GM23338 (cell line): ENCODE results near the gene SIGLEC12. TPM values are rescaled to one million over a fixed set of nuclear protein-coding genes. Genes with fewer than 3 reads are reported as not detected.

Experiments used
- ATAC-seq: fragments of 200-7000 bp; cut with Tn5 transposase; 3 replicates; pipeline ENCODE4 v1.9.1; 2020
- DNase-seq: peaks from one replicate; pipeline ENCODE4 v3.0.0-alpha.2; 2015; ENCODE audit warnings: low spot score
- H2AFZ ChIP-seq: fragments of 200-600 bp; sonication (generic); 2 replicates; pipeline ENCODE4 v1.8.0; 2016; ENCODE audit warnings: antibody characterized with exemption, mild to moderate bottlenecking, moderate library complexity
- H3F3A ChIP-seq: fragments of 200-600 bp; sonication (generic); replicated peaks from 2 replicates; pipeline ENCODE4 v1.8.0; 2017; ENCODE audit warnings: antibody characterized with exemption, mixed run types, low read depth
- H3K27ac ChIP-seq: fragments of 200-600 bp; sonication (generic); 2 replicates; pipeline ENCODE4 v1.6.1; 2016; ENCODE audit warnings: low read depth
- H3K27me3 ChIP-seq: fragments of 200-600 bp; sonication (generic); 2 replicates; pipeline ENCODE4 v1.8.0; 2016; ENCODE audit warnings: mild to moderate bottlenecking, mixed run types, moderate library complexity; ENCODE audit not compliant: insufficient read depth
- H3K36me3 ChIP-seq: fragments of 200-600 bp; sonication (generic); 2 replicates; pipeline ENCODE4 v1.8.0; 2016; ENCODE audit warnings: mild to moderate bottlenecking; ENCODE audit not compliant: insufficient read depth
- H3K4me1 ChIP-seq: fragments of 200-600 bp; sonication (generic); 2 replicates; pipeline ENCODE4 v1.8.0; 2016; ENCODE audit warnings: mild to moderate bottlenecking, moderate library complexity; ENCODE audit not compliant: insufficient read depth
- H3K4me2 ChIP-seq: fragments of 200-600 bp; sonication (generic); 2 replicates; pipeline ENCODE4 v1.7.1; 2017; ENCODE audit warnings: mixed run types
- H3K4me3 ChIP-seq: fragments of 200-600 bp; sonication (generic); 2 replicates; pipeline ENCODE4 v1.6.1; 2016; ENCODE audit warnings: mixed run types
- H3K79me2 ChIP-seq: fragments of 200-600 bp; sonication (generic); replicated peaks from 2 replicates; pipeline ENCODE4 v1.8.0; 2017; ENCODE audit warnings: mild to moderate bottlenecking; ENCODE audit not compliant: insufficient read depth
- H3K9me2 ChIP-seq: fragments of 200-600 bp; sonication (generic); 2 replicates; pipeline ENCODE4 v1.8.0; 2017; ENCODE audit not compliant: insufficient read depth
- H4K20me1 ChIP-seq: fragments of 200-600 bp; sonication (generic); replicated peaks from 2 replicates; pipeline ENCODE4 v1.8.0; 2017; ENCODE audit warnings: mild to moderate bottlenecking; ENCODE audit not compliant: insufficient read depth
- H3K27ac Mint-ChIP-seq: 2 replicates; pipeline ENCODE4 v1.8.0; 2020; ENCODE audit warnings: inconsistent platforms, mild to moderate bottlenecking, moderate library complexity, mixed read lengths
- H3K27me3 Mint-ChIP-seq: 3 replicates; pipeline ENCODE4 v1.8.0; 2022; ENCODE audit warnings: low read depth, mild to moderate bottlenecking, moderate library complexity, mixed read lengths, inconsistent platforms; ENCODE audit not compliant: insufficient read depth, poor library complexity
- H3K36me3 Mint-ChIP-seq: 3 replicates; pipeline ENCODE4 v1.8.0; 2021; ENCODE audit warnings: low read depth, mild to moderate bottlenecking, inconsistent platforms, moderate library complexity, mixed read lengths
- H3K4me1 Mint-ChIP-seq: 3 replicates; pipeline ENCODE4 v1.8.0; 2020; ENCODE audit warnings: mild to moderate bottlenecking, inconsistent platforms, mixed read lengths
- H3K4me3 Mint-ChIP-seq: 3 replicates; pipeline ENCODE4 v1.8.0; 2021; ENCODE audit warnings: moderate library complexity, mild to moderate bottlenecking, inconsistent platforms, mixed read lengths
- H3K9me3 Mint-ChIP-seq: 3 replicates; pipeline ENCODE4 v1.8.0; 2020; ENCODE audit warnings: moderate library complexity, mild to moderate bottlenecking, inconsistent platforms, mixed read lengths
- CREB1 ChIP-seq: fragments of 250-450 bp; sonication (Bioruptor Pico); IDR thresholded peaks from 2 replicates; pipeline ENCODE4 v1.5.0; 2020; ENCODE audit warnings: low read depth, mild to moderate bottlenecking, moderate library complexity
- EZH2 ChIP-seq: fragments of 200-600 bp; sonication (generic); IDR thresholded peaks from one replicate; pipeline ENCODE4 v1.8.0; 2017; ENCODE audit warnings: antibody characterized with exemption, mild to moderate bottlenecking, low read depth; ENCODE audit not compliant: unreplicated experiment
- EZH2phosphoT487 ChIP-seq: fragments of 200-600 bp; sonication (generic); IDR thresholded peaks from one replicate; pipeline ENCODE4 v1.8.1; 2018; ENCODE audit warnings: antibody characterized with exemption; ENCODE audit not compliant: unreplicated experiment
- JUNB ChIP-seq: IDR thresholded peaks from one replicate; pipeline ENCODE4 v1.6.1; 2016; ENCODE audit warnings: antibody characterized with exemption; ENCODE audit not compliant: unreplicated experiment
- NANOG ChIP-seq: IDR thresholded peaks from 2 replicates; pipeline ENCODE4 v1.6.1; 2016; ENCODE audit warnings: antibody characterized with exemption, borderline replicate concordance
- POLR2AphosphoS5 ChIP-seq: IDR thresholded peaks from 2 replicates; pipeline ENCODE4 v1.6.1; 2016; ENCODE audit warnings: antibody characterized with exemption, low read depth
- REST ChIP-seq: IDR thresholded peaks from one replicate; pipeline ENCODE4 v1.6.1; 2018; ENCODE audit warnings: antibody characterized with exemption; ENCODE audit not compliant: unreplicated experiment
- STAT1 ChIP-seq: IDR thresholded peaks from one replicate; pipeline ENCODE4 v1.6.1; 2016; ENCODE audit warnings: antibody characterized with exemption; ENCODE audit not compliant: unreplicated experiment
- ZNF114 ChIP-seq: fragments of 250-450 bp; sonication (Bioruptor Pico); IDR thresholded peaks from 2 replicates; pipeline ENCODE4 v1.5.0; 2020; ENCODE audit warnings: mild to moderate bottlenecking, moderate library complexity
- ZNF331 ChIP-seq: fragments of 250-450 bp; sonication (Bioruptor Pico); IDR thresholded peaks from 2 replicates; pipeline ENCODE4 v1.5.0; 2020; ENCODE audit warnings: low read depth, mild to moderate bottlenecking, moderate library complexity
- polyA plus RNA-seq: library from polyadenylated mRNA; unstranded; fragments of >200 nt; fragmentation: Nextera tagmentation; extraction: Ambion mirVana; gene quantifications from 2 replicates; pipeline ENCODE4 v1.2.1, GENCODE V29; 2016
- total RNA-seq: library from RNA; depleted of rRNA; stranded (reverse); fragments of >200 nt; shearing (Covaris generic); gene quantifications from 2 replicates; pipeline ENCODE4 v1.2.3, GENCODE V29; 2014
- TF ChIP-seq, protein P1 (sequence below): fragments of 250-450 bp; sonication (Bioruptor Pico); IDR thresholded peaks from 2 replicates; pipeline ENCODE4 v1.5.0; 2020; ENCODE audit warnings: mild to moderate bottlenecking, moderate library complexity
- TF ChIP-seq, protein P2 (sequence below): IDR thresholded peaks from 2 replicates; pipeline ENCODE4 v1.6.1; 2016; ENCODE audit warnings: antibody characterized with exemption
- TF ChIP-seq, protein P3 (sequence below), 2 experiments: fragments of 200-600 bp in 1 of 2; sonication (generic) in 1 of 2; conservative IDR thresholded peaks; 2 replicates each; pipeline versions ENCODE4 v1.5.1 to v1.6.1; 2016 to 2017; ENCODE audit warnings: antibody characterized with exemption in 2 of 2, low read depth in 2 of 2, mild to moderate bottlenecking in 2 of 2, moderate library complexity in 1 of 2

The SIGLEC12 gene
- total and polyA plus RNA-seq, 2 experiments from 2014 or later = not detected

DNA sequence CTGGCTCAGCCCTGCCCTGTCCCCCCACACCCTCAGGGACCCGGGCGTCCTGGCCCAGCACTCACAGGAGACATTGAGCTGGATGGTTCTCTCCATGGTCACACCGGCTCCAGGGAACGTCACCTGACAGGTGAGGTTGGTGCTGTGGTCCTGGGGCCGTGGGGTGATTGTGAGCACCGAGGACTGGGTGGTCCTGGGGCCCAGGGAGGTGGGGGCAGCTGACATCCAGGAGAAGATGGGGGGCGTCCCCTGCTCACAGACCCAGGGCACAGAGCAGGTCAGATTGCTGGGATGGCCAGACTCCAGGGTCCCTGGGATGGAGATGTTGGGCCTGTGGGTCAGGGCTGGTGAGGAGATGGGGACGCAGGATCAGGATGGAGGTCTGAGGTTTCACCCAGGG, 29.0 kb upstream of the SIGLEC12 start:
- TF ChIP-seq CREB1 (no peak), ZNF331 (CRISPR knock-in tag) (no peak), ZNF114 (CRISPR knock-in tag) (no peak), EZH2 (no peak), REST (no peak), EZH2phosphoT487 (no peak), JUNB (no peak), STAT1 (no peak), POLR2AphosphoS5 (no peak), NANOG (no peak)
- TF ChIP-seq, protein P1, sequence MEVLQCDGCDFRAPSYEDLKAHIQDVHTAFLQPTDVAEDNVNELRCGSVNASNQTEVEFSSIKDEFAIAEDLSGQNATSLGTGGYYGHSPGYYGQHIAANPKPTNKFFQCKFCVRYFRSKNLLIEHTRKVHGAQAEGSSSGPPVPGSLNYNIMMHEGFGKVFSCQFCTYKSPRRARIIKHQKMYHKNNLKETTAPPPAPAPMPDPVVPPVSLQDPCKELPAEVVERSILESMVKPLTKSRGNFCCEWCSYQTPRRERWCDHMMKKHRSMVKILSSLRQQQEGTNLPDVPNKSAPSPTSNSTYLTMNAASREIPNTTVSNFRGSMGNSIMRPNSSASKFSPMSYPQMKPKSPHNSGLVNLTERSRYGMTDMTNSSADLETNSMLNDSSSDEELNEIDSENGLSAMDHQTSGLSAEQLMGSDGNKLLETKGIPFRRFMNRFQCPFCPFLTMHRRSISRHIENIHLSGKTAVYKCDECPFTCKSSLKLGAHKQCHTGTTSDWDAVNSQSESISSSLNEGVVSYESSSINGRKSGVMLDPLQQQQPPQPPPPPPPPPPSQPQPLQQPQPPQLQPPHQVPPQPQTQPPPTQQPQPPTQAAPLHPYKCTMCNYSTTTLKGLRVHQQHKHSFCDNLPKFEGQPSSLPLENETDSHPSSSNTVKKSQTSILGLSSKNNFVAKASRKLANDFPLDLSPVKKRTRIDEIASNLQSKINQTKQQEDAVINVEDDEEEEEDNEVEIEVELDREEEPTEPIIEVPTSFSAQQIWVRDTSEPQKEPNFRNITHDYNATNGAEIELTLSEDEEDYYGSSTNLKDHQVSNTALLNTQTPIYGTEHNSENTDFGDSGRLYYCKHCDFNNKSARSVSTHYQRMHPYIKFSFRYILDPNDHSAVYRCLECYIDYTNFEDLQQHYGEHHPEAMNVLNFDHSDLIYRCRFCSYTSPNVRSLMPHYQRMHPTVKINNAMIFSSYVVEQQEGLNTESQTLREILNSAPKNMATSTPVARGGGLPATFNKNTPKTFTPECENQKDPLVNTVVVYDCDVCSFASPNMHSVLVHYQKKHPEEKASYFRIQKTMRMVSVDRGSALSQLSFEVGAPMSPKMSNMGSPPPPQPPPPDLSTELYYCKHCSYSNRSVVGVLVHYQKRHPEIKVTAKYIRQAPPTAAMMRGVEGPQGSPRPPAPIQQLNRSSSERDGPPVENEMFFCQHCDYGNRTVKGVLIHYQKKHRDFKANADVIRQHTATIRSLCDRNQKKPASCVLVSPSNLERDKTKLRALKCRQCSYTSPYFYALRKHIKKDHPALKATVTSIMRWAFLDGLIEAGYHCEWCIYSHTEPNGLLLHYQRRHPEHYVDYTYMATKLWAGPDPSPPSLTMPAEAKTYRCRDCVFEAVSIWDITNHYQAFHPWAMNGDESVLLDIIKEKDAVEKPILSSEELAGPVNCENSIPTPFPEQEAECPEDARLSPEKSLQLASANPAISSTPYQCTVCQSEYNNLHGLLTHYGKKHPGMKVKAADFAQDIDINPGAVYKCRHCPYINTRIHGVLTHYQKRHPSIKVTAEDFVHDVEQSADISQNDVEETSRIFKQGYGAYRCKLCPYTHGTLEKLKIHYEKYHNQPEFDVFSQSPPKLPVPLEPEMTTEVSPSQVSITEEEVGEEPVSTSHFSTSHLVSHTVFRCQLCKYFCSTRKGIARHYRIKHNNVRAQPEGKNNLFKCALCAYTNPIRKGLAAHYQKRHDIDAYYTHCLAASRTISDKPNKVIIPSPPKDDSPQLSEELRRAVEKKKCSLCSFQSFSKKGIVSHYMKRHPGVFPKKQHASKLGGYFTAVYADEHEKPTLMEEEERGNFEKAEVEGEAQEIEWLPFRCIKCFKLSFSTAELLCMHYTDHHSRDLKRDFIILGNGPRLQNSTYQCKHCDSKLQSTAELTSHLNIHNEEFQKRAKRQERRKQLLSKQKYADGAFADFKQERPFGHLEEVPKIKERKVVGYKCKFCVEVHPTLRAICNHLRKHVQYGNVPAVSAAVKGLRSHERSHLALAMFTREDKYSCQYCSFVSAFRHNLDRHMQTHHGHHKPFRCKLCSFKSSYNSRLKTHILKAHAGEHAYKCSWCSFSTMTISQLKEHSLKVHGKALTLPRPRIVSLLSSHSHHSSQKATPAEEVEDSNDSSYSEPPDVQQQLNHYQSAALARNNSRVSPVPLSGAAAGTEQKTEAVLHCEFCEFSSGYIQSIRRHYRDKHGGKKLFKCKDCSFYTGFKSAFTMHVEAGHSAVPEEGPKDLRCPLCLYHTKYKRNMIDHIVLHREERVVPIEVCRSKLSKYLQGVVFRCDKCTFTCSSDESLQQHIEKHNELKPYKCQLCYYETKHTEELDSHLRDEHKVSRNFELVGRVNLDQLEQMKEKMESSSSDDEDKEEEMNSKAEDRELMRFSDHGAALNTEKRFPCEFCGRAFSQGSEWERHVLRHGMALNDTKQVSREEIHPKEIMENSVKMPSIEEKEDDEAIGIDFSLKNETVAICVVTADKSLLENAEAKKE (CRISPR knock-in tag) = no peak
- TF ChIP-seq, protein P2, sequence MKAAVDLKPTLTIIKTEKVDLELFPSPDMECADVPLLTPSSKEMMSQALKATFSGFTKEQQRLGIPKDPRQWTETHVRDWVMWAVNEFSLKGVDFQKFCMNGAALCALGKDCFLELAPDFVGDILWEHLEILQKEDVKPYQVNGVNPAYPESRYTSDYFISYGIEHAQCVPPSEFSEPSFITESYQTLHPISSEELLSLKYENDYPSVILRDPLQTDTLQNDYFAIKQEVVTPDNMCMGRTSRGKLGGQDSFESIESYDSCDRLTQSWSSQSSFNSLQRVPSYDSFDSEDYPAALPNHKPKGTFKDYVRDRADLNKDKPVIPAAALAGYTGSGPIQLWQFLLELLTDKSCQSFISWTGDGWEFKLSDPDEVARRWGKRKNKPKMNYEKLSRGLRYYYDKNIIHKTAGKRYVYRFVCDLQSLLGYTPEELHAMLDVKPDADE = no peak
- TF ChIP-seq, protein P3, sequence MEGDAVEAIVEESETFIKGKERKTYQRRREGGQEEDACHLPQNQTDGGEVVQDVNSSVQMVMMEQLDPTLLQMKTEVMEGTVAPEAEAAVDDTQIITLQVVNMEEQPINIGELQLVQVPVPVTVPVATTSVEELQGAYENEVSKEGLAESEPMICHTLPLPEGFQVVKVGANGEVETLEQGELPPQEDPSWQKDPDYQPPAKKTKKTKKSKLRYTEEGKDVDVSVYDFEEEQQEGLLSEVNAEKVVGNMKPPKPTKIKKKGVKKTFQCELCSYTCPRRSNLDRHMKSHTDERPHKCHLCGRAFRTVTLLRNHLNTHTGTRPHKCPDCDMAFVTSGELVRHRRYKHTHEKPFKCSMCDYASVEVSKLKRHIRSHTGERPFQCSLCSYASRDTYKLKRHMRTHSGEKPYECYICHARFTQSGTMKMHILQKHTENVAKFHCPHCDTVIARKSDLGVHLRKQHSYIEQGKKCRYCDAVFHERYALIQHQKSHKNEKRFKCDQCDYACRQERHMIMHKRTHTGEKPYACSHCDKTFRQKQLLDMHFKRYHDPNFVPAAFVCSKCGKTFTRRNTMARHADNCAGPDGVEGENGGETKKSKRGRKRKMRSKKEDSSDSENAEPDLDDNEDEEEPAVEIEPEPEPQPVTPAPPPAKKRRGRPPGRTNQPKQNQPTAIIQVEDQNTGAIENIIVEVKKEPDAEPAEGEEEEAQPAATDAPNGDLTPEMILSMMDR (conservative IDR thresholded peaks at IDR 0.05; ENCODE audit: low read depth in 2 of 2) = no peak
- Histone ChIP-seq H3K79me2 (no peaks in the 10 kb centered on the region), H3F3A (no peaks in the 10 kb centered on the region), H3K27me3 (no peaks in the 10 kb centered on the region), H3K9me2 (no peaks in the 10 kb centered on the region), H3K27ac (no peak overlapping the region), H3K36me3 (no peaks in the 10 kb centered on the region), H3K4me1 (no peaks in the 10 kb centered on the region; the same call in 1 of the 2 replicates), H3K4me3 (no peak overlapping the region), H3K4me2 (no peak overlapping the region), H2AFZ (no peak overlapping the region), H4K20me1 (no peaks in the 10 kb centered on the region)
- no peaks in the 10 kb centered on the region for H3K27me3 Mint-ChIP-seq
- DNase-seq (no peak), ATAC-seq (no peak)
- no peaks in the 10 kb centered on the region for H3K4me1 Mint-ChIP-seq
- H3K36me3 Mint-ChIP-seq = peaks cover 12% of the 10 kb centered on the region
- H3K9me3 Mint-ChIP-seq = peaks cover 88% of the 10 kb centered on the region
- no peak overlapping the region for H3K4me3 Mint-ChIP-seq
- H3K27ac Mint-ChIP-seq = no peak overlapping the region
